Fibroblast of the aortic adventitia (primary cell): ENCODE results near the gene ZNF467. TPM values are rescaled to one million over a fixed set of nuclear protein-coding genes. Genes with fewer than 3 reads are reported as not detected.

ENCODE experiments used
- DNase-seq: peaks from one replicate; pipeline ENCODE4 v3.0.0-alpha.2; 2010; ENCODE audit warnings: low read depth
- H3K4me3 ChIP-seq: 2 replicates; pipeline ENCODE4 v1.5.1; 2011; ENCODE audit warnings: low read depth, mild to moderate bottlenecking, control low read depth, low read length, moderate library complexity
- total RNA-seq: library from RNA; depleted of rRNA; stranded (reverse); fragments of >200 nt; gene quantifications from 2 replicates; pipeline ENCODE4 v1.2.3, GENCODE V29; 2012; ENCODE audit warnings: low replicate concordance
- TF ChIP-seq, protein P1 (sequence below): IDR thresholded peaks from 2 replicates; pipeline ENCODE4 v1.5.1; 2011; ENCODE audit warnings: mild to moderate bottlenecking, low read length, control low read depth, inconsistent platforms; ENCODE audit not compliant: insufficient read depth

Gene ZNF467
- total RNA-seq, 1 donor = 0.27 TPM

DNA sequence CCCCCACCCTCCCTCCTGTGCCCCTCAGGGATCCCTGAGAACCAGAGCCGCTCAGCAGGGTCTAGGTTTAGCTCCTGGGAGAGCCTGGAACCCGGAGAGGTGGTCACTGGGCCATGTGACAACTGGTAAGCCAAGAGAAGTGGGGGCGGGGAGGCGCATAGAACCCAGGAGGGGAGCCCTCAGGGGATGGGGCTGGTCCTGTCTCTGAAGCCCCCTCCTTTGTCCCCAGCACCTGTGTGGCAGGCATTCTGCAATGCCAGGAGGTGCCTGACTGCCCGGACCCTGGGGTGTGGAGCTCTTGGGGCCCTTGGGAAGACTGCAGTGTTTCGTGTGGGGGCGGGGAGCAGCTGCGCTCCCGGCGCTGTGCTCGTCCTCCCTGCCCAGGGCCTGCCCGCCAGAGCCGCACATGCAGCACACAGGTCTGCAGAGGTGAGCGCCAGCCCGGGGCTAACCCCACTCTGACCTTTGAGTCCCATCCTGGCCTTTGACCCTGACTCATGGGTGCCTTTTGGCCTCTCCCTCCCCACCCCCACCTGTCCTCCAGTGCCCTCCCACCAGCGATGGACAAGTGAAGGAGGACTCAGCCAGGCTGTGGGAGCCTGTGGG lies 42.4 kb upstream of the ZNF467 start:
- no peak overlapping the region for H3K4me3 ChIP-seq

DNA sequence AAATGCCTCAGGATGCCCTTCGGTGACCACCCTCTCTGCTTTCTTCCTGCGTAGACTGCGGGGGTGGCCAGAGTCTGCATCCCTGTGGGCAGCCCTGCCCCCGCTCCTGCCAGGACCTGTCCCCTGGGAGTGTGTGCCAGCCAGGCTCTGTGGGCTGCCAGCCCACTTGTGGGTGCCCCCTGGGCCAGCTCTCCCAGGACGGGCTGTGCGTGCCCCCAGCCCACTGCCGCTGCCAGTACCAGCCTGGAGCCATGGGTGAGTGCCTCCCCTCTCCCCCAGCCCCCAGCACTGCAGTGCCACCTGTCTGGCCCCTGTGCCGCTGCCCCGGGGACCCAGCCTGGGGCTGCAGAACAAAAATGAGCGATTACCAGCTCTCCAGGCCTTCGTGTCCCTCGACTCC lies 41.7 kb upstream of the ZNF467 start:
- DNase-seq = no peak
- no peak overlapping the region for H3K4me3 ChIP-seq
- TF ChIP-seq, protein P1, sequence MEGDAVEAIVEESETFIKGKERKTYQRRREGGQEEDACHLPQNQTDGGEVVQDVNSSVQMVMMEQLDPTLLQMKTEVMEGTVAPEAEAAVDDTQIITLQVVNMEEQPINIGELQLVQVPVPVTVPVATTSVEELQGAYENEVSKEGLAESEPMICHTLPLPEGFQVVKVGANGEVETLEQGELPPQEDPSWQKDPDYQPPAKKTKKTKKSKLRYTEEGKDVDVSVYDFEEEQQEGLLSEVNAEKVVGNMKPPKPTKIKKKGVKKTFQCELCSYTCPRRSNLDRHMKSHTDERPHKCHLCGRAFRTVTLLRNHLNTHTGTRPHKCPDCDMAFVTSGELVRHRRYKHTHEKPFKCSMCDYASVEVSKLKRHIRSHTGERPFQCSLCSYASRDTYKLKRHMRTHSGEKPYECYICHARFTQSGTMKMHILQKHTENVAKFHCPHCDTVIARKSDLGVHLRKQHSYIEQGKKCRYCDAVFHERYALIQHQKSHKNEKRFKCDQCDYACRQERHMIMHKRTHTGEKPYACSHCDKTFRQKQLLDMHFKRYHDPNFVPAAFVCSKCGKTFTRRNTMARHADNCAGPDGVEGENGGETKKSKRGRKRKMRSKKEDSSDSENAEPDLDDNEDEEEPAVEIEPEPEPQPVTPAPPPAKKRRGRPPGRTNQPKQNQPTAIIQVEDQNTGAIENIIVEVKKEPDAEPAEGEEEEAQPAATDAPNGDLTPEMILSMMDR = no peak

More for the DNA sequence above, 42.4 kb upstream of the ZNF467 start:
- TF ChIP-seq, protein P1 = no peak
- no peak for DNase-seq

DNA sequence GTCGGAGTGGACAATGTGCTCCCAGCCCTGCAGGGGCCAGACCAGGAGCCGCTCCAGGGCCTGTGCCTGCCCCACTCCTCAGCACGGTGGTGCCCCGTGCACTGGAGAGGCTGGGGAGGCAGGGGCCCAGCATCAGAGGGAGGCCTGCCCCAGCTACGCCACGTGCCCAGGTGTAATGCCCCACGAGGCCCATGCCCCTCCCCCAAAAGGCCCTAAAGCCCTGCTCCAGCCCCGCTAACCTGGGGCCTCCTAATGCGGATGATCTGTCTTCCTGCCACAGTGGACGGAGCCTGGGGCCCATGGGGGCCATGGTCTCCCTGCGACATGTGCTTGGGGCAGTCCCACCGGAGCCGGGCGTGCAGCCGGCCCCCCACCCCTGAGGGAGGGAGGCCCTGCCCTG lies 41.1 kb upstream of the ZNF467 start:
- TF ChIP-seq, protein P1 = no peak
- no peak overlapping the region for H3K4me3 ChIP-seq
- DNase-seq = no peak

DNA sequence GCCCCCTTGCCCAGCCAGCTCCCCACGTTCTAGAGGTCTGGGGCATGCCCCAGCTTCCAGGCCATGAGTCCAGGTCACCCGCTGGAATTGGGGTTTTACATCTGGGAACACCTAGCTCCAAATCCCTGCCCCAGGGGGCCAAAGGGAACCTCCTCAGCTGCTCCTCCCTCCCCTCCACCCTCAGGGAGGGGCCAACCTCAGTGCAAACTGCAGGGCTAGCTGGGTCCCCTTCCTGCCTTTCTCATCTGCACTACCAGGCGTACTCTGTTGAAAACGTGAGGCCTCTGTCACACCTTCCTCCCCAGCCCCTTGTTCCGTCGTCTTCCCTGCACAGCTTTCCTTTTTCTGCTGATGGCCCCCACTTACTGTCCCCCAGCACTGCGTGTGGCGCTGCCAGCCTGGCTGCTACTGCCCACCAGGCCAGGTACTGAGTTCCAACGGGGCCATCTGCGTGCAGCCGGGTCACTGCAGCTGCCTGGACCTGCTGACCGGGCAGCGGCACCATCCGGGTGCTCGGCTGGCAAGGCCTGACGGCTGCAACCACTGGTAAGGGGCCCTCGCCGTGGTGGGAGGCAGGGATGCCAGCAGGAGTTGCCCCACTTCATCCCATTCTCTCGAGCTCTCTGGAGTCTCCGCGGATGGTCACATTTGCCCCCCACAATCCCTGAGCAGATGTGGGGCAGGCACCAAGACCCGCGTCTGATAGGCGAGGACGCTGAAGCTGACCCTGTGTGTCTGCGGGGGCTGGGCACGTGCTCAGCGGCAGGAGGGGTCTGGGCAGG lies 40.1 kb upstream of the ZNF467 start:
- TF ChIP-seq, protein P1 = no peak
- no peak overlapping the region for H3K4me3 ChIP-seq
- no peak for DNase-seq

DNA sequence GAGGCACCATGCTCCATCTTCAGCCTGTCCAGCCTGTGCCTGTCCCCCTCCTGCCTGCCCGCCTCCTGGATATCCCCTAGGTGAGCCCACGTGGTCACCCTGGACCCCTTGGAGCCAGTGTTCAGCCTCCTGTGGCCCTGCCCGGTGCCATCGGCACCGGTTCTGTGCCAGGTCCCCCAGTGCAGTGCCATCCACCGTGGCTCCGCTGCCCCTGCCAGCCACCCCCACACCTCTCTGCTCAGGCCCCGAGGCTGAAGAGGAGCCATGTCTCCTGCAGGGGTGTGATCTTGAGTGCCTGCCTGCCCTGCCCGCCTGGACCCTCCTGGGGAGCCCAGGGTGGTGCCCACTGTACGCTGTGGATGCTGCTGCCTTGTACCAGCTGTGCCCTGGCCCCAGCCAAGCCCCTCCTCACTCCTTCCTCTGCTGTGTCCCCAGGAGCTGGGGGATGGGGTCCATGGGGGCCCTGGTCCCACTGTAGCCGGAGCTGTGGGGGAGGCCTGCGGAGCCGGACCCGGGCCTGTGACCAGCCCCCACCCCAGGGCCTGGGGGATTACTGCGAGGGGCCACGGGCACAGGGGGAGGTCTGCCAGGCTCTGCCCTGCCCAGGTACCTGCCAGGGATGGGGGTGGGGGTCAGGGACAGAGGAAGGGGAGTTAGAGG lies 38.6 kb upstream of the ZNF467 start:
- TF ChIP-seq, protein P1 = no peak
- DNase-seq = no peak
- no peak overlapping the region for H3K4me3 ChIP-seq

DNA sequence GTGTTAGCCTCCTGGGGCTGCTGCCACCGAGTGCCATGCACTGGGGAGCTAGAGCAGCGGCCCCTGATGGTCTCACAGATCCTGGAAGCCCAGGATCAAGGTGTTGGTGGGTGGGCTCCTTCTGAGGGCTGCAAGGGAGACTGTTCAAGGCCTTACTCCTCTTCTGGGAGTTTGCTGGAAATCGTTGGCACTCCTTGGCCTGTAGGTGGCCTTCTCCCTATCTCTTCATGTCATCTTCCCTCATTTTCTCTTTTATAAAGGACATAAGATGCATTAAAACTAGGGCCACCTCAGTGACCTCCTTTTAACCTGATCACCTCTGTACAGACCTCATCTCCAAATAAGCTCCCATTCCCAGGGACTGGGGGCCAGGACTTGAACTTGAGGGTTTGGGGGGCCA lies 37.8 kb upstream of the ZNF467 start:
- DNase-seq = no peak
- TF ChIP-seq, protein P1 = peak; percentile 33
- no peak overlapping the region for H3K4me3 ChIP-seq
